ENCODE data around the gene SMARCA4.
"Not testable (repeated sequence)": the region's sequence is repeated elsewhere in the genome, so short reads cannot be mapped to it uniquely, and the experiment has no call there.

Gene SMARCA4

DNA sequence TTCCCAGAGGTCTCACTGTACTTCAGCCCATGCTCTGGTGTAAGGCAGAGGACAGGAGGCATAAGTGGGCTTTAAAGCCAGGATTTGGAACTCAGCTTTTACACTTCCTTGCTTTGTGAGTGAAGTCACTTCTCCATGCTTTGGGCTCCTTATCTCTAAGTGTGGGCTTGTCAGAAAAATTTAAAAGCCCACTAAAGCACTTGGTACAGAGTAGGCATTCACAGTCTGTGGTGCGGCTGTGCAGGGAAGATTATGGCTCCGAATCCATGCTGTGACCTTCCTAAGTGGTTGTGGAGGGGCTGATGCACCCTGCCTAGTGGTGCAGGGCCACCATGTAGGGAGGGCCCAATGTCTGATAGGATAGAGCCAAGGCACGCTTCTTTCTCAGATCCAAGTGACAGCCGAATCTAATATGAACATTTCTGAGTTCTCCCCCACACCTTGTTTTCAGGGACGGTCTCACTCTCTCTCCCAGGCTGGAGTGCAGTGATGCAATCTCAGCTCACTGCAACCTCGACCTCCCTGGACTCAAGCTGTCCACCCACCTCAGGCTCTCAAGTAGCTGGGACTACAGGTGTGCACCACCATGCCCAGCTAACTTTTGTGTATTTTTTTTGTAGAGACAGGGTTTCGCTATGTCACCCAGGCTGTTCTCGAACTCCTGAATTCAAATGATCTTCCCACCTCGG lies 25.3 kb upstream of the SMARCA4 start:
- no peak for DNase-seq (ENCODE audit: low read depth)
- TF ChIP-seq, protein P1, sequence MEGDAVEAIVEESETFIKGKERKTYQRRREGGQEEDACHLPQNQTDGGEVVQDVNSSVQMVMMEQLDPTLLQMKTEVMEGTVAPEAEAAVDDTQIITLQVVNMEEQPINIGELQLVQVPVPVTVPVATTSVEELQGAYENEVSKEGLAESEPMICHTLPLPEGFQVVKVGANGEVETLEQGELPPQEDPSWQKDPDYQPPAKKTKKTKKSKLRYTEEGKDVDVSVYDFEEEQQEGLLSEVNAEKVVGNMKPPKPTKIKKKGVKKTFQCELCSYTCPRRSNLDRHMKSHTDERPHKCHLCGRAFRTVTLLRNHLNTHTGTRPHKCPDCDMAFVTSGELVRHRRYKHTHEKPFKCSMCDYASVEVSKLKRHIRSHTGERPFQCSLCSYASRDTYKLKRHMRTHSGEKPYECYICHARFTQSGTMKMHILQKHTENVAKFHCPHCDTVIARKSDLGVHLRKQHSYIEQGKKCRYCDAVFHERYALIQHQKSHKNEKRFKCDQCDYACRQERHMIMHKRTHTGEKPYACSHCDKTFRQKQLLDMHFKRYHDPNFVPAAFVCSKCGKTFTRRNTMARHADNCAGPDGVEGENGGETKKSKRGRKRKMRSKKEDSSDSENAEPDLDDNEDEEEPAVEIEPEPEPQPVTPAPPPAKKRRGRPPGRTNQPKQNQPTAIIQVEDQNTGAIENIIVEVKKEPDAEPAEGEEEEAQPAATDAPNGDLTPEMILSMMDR (IDR thresholded peaks at IDR 0.05; ENCODE audit: control insufficient read depth, insufficient read depth, low read depth, low read length, missing control alignments), result no peak
- no peak overlapping the region for H3K4me3 ChIP-seq (ENCODE audit: control insufficient read depth, low read depth, low read length)

DNA sequence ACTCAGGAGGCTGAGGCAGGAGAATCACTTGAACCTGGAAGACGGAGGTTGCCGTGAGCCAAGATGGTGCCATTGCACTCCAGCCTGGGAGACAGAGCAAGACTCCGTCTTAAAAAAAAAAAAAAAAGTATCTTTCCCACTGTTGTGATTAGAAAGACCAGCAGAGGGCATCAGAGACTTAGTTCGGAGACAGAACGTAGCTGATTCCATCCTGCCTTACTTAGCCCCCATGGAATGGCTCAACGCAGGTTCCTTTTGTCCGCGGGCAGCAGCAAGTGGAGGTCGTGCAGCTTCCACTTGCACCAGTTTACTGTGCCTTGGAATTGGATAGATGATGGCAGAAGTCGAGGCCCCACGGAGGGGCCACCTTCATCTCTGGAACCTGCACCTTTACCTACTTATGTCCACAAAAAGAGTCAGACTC lies 24.2 kb upstream of the SMARCA4 start:
- TF ChIP-seq, protein P1 (IDR thresholded peaks at IDR 0.05; ENCODE audit: control insufficient read depth, insufficient read depth, low read depth, low read length, missing control alignments), result peak; percentile 64
- peak; percentile 48 for DNase-seq (ENCODE audit: low read depth)
- no peak overlapping the region for H3K4me3 ChIP-seq (ENCODE audit: control insufficient read depth, low read depth, low read length)

DNA sequence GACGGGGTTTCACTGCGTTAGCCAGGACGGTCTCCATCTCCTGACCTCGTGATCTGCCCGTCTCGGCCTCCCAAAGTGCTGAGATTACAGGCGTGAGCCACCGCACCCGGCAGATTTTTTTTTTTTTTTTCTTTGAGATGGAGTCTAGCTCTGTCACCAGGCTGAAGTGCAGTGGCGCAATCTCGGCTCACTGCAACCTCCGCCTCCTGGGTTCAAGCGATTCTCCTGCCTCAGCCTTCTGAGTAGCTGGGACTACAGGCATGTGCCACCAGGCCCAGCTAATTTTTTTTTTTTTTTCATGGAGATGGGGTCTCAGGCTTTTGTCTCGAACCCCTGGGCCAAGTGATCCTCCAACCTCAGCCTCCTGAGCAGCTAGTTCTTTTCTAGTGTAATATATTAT lies 19.2 kb upstream of the SMARCA4 start:
- not testable (repeated sequence) for H3K4me3 ChIP-seq (ENCODE audit: control insufficient read depth, low read depth, low read length)

GRCh38 chr19:10943412-10943811 lies 17.4 kb upstream of the SMARCA4 start:
- not testable (repeated sequence) for H3K4me3 ChIP-seq (ENCODE audit: control insufficient read depth, low read depth, low read length); DNase-seq (ENCODE audit: low read depth)

More for the DNA sequence above, 19.2 kb upstream of the SMARCA4 start:
- not testable (repeated sequence) for DNase-seq (ENCODE audit: low read depth)

- no peak overlapping the region for H3K4me3 ChIP-seq (ENCODE audit: control insufficient read depth, low read depth, low read length)
- DNase-seq (ENCODE audit: low read depth), result no peak
- TF ChIP-seq, protein P1 (IDR thresholded peaks at IDR 0.05; ENCODE audit: control insufficient read depth, insufficient read depth, low read depth, low read length, missing control alignments), result no peak
Measured at GRCh38 chr19:10945264-10945663, 15.6 kb upstream of the SMARCA4 start.

GRCh38 chr19:10946958-10947657 lies 13.7 kb upstream of the SMARCA4 start:
- DNase-seq (ENCODE audit: low read depth), result no peak
- no peak overlapping the region for H3K4me3 ChIP-seq (ENCODE audit: control insufficient read depth, low read depth, low read length)
- TF ChIP-seq, protein P1 (IDR thresholded peaks at IDR 0.05; ENCODE audit: control insufficient read depth, insufficient read depth, low read depth, low read length, missing control alignments), result no peak

GRCh38 chr19:10952809-10953208 lies 8.0 kb upstream of the SMARCA4 start:
- TF ChIP-seq, protein P1 (IDR thresholded peaks at IDR 0.05; ENCODE audit: control insufficient read depth, insufficient read depth, low read depth, low read length, missing control alignments), result no peak
- DNase-seq (ENCODE audit: low read depth), result no peak
- H3K4me3 ChIP-seq (ENCODE audit: control insufficient read depth, low read depth, low read length), result no peak overlapping the region

DNA sequence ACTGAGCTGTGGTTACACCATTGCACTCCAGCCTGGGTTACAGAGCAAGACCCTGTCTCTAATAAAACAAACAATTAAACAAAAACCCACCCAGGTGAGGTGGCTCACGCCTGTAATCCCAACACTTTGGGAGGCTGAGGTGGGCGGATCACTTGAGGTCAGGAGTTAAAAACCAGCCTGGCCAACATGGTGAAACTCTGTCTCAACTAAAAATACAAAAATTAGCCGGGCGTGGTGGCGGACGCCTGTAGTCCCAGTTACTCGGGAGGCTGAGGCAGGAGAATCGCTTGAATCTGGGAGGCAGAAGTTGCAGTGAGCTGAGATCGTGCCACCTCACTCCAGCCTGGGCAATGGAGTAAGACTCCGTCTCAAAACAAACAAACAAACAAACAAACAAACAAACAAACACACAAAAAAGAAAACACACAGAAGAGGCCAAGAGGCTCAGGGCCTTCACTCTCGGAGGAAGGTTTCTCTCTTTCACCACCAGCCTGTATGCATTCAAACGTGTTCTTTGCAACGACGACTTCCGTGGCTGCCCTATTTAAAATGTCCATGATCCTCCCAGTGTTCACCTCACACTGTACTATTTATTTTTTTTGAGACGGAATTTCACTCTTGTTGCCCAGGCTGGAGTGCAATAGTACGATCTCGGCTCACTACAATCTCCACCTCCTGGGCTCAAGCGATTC lies 1.4 kb upstream of the SMARCA4 start:
- DNase-seq (ENCODE audit: low read depth); H3K4me3 ChIP-seq (ENCODE audit: control insufficient read depth, low read depth, low read length): not testable (repeated sequence)
